IPS DF 4.7 (cell line): ENCODE measurements around the gene HSPBP1.
"Not testable (repeated sequence)": the region's sequence is repeated elsewhere in the genome, so short reads cannot be mapped to it uniquely, and the experiment has no call there.

Experiments
- DNase-seq: peaks from one replicate; pipeline ENCODE4 v3.0.0-alpha.2; 2013; ENCODE audit warnings: low spot score; ENCODE audit errors: extremely low read depth

HSPBP1 gene

DNA sequence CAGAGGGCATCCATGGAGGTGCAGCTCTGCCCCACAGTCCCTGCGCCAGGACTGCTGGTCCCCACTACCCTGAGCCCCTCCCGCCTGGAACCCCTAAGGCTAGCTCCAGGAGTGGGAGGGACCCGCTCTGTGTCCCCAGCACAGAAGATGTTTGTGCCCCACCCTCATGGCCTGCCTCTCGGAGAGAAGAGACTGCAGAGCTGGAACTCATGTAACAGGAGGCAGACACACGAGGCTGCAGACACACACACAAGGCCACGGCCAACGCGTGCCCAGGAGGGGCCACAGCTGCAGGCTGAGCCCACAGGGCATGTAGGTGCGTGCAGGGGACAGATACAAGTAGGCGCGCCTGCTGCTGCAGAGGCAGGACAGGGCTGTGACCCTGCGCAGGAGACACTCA, 40.9 kb downstream of the HSPBP1 start:
- no peak for DNase-seq

DNA sequence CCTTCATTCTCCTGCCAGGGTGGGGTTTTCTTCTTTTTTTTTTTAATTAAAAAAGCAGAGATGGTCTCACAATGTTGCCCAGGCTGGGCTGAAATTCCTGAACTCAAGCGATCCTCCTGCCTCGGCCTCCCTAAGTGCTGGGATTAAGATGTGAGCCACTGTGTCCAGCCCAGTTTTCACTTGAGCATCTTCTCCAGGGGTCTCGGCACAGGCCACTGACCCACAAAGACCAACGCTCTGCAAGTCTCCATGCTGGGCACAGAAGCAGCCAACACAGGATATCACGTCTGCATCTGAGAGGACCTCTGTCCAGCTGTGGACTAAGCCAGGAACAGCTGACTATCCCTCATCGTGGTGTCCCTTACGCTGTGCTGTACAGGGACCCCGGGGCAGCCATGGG, 41.9 kb downstream of the HSPBP1 start:
- no peak for DNase-seq

DNA sequence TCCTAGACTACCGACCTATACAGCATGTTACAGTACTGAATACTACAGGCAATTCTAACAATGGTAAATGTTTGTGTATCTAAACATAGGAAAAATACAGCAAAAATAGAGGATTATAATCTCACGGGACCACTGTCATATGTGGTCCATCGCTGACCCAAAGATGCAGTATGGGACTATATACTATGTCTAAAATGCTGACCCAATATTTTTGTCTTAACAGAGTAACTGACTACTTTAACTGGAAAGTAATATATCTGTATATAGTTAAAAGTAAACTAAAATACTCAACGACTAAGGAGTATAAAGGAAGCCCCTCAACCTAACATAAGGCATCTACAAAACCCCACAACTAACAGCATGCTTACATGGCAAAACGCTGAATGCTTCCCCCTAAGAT, 46.9 kb downstream of the HSPBP1 start:
- DNase-seq: no peak

DNA sequence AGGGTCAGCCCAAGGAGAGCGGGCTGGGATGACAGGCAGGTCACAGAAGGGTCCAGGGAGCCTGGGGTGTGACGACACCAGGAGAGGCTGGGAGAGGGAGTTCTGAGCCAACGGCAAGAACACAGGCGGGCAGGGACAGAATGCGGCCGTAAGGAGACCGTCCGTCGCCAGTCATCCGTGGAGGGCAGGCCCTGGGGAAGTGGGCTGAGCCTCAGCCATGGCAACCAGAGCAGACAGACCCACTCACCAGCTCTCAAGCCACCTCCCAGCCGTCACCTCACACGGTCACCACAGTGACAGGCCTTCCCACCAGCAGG, 47.7 kb downstream of the HSPBP1 start:
- DNase-seq: no peak

DNA sequence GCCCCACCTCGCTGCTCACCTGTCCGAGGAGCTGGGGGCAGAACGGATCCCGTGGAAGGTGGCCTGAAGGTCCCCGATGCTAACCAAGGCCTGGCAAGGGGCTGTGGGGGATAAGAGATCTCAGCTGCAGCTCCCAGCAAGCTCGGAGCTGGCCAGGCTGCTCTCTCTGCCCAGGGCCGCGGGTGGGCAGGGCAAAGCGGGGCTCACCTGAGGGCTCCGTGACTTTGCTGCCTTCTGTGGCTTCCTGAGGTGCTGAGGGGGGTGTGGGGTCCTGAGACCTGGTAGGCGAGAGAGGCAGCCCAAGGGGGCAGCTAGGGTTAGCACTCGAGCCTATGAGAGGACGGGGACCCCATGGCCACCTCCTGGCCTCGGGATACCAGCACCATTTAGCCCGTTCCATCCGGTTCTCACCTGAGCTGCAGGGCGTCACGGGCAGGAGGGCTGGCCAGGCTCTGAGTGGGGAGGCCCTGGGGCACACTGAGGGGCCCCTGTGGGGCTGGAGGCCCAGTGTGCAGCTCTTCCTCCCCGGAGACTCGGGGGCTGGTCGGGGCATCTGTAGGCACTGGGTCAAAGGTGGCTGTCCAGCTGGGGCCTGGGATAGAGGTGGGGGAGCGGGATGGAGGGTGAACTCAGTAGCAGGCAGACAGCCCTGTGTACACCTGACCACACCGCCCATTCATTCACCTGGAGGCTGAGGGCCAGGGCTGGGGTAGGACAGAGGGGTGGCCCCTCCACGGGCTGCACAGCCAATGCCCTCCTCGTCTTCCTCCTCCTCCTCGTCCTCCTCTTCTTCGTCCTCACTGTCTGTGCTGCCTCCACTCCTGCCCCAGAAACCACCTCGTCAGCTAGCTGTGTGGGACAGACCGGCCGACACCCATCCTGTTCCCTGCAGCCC, 48.3 kb downstream of the HSPBP1 start:
- DNase-seq: no peak

DNA sequence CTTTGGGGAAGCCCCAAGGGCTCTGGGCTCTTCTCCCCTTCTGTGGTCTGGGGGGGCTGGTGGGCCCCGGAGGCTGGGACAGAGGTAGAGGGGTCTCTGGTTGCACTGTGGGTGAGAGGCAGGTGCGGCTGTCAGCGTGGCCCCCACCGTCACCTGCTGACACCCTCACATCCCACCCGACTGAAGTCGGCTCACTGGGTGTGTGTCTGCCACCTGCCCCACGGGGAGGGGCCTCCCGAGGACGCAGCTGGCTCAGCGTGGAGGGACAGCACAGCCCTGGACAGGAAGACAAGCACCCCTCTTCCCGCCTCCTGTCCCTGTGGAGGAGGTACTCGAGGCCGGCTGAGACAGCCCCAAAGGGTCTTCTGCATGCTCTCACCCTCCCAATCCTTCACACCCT, 49.1 kb downstream of the HSPBP1 start:
- no peak for DNase-seq

DNA sequence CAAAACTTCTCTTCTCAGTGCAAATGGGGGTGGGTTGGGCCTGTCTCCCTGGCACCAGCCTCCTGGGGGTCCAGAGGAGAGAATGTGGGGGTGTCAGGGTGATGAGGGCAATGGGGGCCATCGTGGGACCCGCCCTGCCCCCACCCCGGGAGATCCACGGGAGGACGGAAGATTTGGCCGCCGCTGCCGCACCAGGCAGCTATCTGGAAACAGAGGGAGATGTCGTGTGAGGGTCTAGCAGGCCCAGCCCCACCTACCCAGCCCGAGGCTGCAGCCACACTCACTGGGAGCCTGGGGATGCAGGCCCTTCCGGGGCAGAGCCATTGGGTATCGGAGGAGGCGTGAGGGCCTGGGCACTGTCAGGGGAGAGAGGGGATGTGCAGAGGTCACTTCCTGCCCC, 49.6 kb downstream of the HSPBP1 start:
- no peak for DNase-seq

DNA sequence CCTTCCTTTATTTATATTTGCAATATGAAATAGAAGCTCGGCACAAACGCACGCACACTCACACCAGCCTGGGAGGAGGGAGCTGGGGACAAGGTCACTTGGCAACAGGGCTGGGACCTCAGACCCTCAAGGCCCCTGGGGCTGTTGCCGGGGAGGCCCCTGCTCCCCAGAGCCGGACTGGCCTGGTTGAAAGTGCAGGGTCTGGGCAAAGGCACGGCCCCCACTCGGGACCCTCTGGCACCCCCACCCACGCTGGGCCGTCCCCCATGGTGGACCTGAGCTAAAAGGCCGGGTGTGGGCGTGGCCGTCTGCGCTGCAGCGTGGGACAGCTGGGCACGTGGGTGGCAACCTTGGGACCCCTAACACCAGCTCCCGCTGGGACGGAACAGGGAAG, 50.1 kb downstream of the HSPBP1 start:
- no peak for DNase-seq

DNA sequence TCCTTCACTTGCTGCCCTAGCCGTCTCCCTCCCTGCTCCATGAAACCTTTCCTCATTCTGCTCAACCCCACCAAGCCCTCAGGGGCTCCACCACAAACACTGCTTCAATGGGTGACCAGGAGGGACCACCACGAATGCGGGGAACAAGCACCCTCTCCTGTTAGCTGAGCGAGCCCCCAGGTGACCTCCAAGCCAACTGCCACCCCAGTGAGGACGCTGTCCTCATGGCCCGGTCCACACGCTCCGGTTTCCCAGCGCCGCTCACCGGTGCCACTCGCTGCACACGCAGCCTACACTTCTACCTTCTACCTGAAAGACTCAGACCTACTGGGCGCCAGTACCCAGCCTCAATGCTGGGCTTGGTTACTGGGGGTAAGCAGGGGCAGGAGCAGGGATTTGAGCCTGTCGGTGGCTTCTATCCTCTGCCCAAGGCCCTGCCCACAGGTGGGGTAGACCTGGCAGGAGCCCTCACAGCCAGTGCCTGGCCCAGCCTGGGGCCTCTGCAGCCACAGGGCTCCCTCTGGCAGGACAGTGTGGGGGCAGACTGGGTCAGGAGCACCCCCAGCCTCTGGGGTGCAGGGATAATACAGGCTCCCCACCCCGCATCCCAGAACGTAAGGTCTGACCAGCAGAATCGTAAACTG, 50.6 kb downstream of the HSPBP1 start:
- no peak for DNase-seq

DNA sequence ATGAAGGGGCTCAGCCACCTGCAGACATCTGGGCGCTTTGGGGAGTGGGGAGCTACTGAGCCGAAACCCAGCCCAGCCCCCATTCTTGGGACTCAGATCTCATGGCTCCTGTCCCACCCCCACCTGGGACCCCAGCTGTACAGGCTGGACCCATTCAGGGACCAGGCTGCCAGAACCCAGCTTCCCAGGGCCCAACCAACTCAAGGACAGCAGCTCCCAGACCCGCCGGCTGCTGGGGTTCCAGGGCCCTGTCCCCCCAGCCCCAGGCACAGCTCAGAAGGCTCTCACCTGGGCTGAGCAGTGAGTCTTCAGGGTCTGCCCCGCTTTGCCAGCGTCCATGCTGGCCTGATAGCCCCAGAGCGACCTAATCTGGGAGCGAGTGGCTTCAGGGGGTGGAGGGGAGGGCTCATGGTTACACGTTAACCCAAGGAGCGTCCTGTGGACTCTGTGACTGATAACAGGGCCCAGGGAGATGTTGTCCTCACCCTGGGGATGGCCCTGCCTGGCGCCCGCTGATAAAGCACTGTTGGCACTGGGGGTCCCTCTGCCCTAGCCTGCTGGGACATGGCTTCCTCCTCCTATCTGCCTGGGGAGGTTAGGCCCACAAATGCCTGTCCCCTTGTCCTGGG, 51.4 kb downstream of the HSPBP1 start, which contains the start of gene TMEM86B:
TSS of gene TMEM86B (minus strand) at position 361 of the 629 bp plus-strand sequence. CDS start at position 339, 22 bp downstream.
- no peak for DNase-seq

DNA sequence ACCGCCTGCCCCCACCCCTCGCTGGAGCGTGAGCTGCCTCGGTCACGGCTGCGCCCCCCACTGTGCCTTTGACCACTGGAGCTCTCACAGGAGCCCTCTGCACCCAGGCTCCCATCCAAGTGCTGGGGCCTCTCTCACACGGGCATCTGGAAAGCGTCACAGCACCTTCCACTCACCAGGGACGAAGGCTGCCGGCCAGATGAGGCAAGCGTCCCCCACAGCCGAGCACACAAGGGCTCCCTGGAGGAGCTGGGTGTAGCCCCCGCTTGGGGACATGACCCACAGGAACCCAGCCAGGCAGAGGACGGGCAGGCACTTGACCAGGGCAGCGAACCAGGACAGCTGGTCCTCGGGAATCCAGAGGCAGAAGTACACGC, 51.9 kb downstream of the HSPBP1 start:
- DNase-seq: no peak

DNA sequence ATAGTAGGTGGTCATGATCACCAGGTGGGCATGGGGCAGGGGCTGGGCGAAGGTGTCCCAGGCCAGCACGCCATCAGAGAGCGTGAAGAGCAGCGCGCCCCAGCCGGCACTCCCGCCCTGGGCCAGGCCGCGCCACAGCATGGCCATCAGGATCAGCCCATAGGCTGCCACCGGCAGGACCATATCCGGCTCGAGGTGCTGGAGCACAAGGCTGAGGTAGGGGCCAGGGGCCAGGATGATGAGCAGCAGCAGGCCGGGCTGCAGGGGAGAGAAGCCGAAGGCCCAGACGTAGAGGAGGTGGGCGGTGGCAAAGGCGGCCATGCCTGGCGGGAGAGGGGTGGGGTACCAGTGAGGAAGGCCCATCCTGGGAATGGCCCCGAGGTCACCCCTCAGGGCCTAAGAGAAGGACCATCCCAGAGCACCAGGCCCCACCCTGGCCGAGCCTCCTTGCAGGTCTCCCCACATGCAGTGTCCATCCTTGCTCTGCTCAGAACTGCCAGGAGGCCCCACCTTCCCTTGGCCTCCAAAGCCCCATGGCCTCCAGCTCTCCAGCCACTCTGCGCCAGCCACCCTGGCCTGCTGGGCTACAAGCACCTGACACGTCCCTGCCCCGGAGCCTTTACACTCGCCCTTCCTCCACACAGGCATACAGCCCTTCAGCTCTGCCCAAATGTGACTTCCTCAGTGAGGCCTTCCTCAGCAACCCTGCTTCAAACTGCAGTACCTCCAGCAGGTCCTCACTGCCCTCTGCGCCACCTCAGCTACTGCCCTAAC, 52.5 kb downstream of the HSPBP1 start:
- no peak for DNase-seq

DNA sequence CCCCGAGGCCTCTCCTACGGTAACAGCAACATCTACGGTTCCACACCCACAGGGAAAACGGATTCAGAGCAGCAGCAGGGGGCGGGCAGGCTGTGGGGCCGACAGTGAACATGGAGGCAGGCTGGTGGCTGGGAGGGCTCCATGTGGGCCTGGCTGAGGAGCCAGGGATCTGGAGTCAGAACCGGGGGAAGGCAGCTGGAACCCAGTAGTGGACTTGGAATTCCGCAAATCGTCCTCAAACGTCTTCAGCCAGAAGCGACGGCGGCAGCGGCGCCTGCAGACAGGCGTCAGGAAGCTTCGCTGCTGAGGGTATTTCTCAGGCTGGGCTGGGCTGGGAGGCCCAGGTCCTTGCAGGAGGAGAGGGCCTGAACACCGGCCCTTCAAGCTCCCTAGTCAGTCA, 53.1 kb downstream of the HSPBP1 start:
- DNase-seq: no peak

DNA sequence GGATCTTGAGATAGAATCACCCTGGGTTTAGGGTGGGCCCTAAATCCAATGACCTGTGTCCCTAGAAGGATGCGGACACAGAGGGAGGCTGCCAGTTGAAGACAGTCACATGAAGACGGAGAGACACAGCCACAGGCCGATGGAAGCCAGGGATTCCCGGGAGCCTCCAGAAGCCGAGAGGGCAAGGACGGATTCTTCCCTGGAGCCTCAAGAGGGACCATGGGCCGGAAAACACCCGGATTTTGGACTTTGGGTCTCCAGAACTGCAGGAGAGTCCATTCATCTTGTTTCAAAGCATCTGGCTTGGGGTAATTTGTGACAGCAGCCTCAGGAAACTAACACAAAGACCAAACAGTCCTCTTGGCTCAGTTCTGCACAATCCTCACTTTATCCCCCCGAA, 53.6 kb downstream of the HSPBP1 start:
- no peak for DNase-seq

DNA sequence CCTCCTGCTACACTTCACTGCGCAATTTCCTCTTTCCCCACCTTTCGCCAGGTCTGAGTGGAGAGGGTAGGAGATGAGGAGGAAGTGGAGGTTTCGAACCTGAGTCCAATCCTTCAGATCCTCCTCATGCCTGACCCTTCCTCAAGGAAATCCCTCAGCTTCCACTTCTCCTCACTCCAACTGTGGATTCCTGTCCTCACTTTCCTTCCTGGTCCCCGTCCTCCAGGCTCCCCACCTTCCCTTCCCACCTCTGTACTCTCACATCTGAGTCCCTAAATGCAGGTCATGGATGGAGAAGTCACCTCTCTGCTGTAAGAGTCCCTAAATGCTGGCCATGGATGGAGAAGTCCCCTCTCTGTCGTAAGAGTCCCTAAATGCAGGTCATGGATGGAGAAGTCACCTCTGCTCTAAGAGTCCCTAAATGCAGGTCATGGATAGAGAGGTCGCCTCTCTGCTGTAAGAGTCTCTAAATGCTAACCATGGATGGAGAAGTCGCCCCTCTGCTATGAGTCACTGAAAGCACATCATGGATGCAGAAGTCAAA, 54.4 kb downstream of the HSPBP1 start:
- no peak for DNase-seq

DNA sequence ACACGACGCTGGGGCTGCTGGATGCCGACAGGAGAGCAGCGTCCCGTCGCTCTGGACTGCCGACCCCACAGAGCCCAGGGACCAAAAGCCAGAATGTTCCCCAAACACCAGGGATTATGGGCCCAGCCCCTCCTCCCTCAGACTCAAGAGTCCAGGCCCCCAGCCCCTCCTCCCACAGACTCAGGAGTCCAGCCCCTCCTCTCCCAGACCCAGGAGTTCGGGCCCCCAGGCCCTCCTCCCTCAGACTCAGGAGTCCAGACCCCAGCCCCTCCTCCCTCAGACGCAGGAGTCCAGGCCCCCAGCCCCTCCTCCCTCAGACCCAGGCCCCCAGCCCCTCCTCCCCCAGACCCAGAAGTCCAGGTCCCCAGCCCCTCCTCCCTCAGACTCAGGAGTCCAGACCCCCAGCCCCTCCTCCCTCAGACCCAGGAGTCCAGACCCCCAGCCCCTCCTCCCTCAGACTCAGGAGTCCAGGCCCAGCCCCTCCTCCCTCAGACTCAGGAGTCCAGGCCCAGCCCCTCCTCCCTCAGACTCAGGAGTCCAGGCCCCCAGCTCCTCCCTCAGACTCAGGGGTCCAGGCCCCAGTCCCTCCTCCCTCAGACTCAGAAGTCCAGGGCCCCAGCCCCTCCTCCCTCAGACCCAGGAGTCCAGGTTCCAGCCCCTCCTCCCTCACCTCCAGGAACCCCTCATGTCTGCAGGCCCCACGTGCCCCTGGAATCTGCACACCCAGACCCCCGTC, 55.1 kb downstream of the HSPBP1 start:
- not testable (repeated sequence) for DNase-seq

DNA sequence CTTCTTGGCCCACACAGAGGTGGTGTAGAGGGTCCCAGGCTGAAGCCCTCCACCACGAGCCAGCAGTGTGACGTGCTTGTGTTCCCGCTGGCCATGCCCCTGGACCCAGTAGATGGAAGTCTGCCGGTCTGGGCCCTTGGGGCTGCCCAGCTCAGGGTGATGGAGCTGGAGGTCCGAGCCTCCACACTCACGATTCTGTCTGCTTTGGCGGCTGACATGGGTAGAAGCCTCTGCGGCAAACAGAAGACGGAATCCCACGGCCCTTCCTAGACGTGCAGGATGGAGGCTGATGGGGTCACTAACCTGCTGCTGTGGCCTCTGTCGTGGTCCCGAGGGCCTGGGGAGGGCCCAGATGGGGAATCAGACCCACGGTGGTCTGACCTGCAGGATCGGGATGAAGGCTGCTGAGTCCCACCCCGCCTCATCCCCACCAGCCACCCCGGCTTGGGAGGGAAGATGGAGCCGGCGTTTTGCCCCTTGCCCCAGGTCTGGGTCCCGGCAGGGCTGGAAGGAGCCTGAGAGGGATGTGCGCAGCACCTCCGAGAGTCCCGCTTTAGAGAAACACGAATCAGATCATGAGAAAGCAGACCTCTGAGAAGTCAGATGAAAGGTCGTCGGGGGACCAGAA, 55.8 kb downstream of the HSPBP1 start:
- DNase-seq: no peak

DNA sequence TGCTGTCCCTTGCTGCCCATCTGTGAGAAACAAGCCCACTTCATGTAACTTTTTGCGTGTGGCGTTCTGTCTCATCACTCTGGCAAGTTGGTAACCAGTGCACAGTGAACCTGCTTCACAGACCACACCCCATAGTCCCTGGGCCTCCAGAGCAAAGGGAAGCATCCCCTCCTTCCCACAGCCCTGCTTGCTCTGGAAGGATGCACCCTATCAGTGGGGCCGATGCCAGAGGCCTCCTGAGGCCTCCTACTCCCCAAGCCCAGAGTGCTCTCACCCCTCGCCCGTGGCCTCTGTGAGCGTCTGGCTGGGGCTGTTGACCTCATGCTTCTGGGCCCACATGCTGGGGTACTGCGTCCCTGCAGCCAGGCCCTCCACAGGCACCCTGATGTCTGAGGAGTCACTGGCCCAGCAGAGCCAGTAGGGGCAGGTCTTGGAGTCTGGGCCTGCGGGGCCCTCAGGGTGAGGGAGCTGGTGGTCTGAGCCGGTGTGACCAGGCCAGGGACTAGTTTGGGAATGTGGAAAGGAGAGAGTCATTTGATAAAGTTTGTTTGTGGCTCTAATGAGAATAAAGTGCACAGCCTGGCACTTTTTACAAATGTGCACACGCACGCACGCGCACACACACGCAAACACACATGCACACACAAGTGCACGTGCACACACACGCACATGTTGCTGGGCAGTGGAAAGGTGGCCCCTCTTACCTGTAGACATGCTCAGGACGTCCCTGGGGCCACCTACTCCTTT, 56.4 kb downstream of the HSPBP1 start:
- no peak for DNase-seq

DNA sequence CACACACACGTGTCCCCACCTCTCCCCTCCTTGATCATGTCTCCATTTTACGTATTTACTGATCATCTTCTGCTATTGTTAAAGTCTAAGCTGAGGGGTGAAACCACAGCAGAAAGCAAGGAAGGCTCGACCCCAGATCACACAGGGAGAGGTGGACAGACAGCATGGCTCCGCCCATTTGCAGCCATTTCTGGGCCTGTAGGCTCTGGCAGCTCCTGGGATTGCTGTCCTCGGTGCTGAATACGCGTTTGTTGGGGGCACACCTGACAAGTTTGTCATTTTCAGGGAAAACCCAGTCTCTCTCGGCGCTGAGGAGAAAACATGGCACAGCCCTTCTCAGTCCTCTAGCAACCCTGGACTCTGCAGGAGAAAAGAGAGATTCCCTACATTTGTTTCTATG, 59.4 kb downstream of the HSPBP1 start:
- DNase-seq: no peak
